GM21515 (cell line): Measurements from ENCODE around the gene REEP1.
"Not testable (repeated sequence)": the region's sequence is repeated elsewhere in the genome, so short reads cannot be mapped to it uniquely, and the experiment has no call there.

ENCODE experiments used
- ATAC-seq: cut with Tn5 transposase; IDR thresholded peaks from one replicate; pipeline ENCODE4 v1.9.1; 2021; ENCODE audit not compliant: unreplicated experiment

The REEP1 gene

DNA sequence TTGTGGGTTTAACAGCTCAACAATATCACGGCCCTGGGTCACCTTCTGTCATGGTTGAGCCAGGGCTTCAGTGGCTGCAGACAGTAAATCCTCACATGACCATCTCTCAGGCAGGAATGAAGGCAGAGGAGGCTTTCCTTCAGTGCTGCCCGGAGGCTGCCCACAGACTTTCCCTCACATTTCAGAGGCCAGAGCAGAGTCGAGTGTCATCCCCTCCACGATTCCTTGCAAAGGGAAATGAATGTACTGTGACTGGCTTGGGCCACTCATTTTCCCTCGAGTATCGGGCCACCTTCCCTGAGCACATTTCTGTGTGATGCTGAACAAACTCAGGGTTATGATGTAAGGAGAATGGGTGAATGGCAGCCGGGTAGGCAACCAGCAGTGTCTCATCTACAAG is 10.0 kb upstream of the REEP1 start:
- ATAC-seq, result no peak

DNA sequence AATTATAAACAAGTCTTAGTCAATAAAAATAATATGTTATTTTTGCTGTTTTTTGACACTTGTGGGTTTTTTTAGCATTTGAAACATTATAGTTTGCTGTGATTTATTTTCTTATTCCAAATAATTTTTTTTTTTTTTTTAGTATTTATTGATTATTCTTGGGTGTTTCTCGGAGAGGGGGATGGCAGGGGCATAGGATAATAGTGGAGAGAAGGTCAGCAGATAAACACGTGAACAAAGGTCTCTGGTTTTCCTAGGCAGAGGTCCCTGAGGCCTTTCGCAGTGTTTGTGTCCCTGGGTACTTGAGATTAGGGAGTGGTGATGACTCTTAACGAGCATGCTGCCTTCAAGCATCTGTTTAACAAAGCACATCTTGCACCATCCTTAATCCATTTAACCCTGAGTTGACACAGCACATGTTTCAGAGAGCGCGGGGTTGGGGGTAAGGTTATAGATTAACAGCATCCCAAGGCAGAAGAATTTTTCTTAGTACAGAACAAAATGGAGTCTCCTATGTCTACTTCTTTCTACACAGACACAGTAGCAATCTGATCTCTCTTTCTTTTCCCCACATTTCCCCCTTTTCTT is 8.5 kb upstream of the REEP1 start:
- ATAC-seq, result not testable (repeated sequence)

GRCh38 chr2:86344404-86344803 is 7.0 kb upstream of the REEP1 start:
- ATAC-seq, result no peak

GRCh38 chr2:86342488-86342887 is 5.1 kb upstream of the REEP1 start:
- no peak for ATAC-seq

GRCh38 chr2:86341470-86341869 is 4.0 kb upstream of the REEP1 start:
- ATAC-seq, result no peak

- no peak for ATAC-seq
These were observed 1.4 kb upstream of the REEP1 start for GRCh38 chr2:86338778-86339295.

DNA sequence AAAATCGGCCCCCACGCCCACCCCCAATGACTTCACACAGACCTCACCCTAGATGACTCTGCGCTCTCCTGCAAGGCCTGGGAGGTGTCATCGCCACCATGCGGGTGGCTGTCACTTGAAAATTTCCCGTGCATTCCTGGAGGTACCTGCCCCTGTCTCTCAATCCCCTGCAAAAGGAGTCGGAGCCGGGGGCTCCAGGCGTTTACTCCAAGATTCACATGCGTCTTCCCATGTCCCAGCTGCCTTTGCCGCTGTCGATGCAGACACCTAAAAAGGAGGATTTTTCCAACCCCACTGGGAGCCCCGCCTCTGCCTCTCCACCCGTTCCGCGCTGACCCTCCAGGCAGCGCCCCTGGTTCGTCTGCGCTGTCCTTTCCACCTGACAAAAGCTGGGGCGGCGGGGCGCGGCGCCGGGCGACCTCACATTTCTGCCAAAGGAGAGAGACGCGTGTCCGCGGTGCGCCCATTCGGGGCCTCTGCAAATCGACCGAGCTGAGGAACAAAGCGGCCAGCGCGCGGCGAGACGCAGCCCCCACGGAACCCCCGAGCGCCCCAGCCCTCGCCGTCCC is 667 bp downstream of the REEP1 start:
- ATAC-seq, result no peak

DNA sequence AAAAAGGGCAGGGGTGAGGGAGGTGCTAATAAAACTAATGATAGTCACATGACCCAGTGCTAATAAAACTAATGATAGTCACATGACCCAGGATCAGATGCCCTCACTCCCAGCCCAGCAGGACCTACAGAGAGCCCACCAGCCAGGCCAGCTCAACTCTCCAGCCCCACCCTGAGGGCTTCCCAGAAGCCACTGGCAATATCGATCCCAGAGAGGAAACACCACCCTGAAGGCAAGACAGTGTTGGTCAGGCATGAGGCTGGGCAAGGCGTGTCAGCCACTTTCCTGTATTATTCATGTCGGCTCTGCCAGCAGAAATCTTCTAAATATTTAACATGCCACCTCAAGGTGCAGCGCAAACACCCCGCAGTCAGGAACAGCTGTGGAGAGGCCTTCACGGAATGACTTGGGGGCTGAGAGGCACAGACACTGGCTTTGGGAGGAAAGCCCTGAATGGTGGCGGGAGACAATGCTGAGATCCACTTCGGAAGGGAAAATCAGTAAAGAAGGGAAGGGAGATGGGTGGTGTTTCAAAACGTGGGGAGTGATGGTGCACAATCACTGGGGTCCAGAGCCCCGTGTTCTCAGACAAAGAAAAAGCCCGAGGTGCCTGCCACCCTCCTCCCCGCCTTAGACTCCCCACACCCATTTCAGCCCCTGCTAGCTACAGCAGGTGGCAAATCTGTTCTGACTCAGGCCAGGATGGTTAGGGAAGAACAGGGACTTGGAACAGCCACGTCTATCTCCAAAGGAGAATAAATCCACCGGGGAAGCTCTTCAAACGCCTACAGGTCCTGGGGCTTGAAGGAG is 1.4 kb downstream of the REEP1 start:
- no peak for ATAC-seq

DNA sequence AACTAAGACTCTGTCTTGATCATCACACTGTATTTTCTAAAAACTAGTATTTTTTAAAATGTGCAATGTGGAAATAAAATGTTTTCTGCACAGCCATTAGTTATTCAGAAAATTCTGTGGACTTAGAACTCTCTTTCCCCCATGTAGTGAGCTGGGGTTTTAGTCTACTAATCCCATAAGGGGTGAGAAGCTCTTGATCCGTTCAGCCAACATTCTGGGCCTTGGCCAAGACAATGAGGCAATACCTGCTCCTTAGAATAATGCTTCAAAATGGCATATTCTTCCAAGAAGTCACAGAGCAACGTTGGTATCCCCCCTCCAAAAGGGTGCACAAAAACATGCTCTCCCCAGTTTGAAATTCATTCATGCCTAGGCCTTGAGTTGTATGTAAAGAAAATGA is 4.0 kb downstream of the REEP1 start:
- ATAC-seq, result no peak

- no peak for ATAC-seq
These were observed 4.8 kb downstream of the REEP1 start for GRCh38 chr2:86332654-86333053.

DNA sequence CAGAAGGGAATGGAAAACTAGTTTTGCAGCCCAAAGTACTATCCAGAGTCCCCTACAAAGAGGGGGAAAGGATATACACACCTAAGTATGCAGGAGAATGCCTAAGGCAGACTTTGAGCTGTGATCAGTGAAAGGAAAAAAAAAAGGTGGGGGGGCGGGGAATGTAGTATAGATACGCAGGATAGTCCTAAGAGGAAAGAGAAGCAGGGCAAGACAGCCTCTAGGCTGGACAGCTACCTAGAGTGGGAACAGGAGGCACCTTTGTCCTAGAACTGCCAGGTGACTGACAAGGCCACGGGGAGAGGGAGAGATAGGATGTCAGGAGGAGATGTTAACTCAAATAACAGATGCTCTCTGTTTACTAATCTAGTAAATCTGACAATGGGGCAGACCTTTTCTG is 6.0 kb downstream of the REEP1 start:
- no peak for ATAC-seq

DNA sequence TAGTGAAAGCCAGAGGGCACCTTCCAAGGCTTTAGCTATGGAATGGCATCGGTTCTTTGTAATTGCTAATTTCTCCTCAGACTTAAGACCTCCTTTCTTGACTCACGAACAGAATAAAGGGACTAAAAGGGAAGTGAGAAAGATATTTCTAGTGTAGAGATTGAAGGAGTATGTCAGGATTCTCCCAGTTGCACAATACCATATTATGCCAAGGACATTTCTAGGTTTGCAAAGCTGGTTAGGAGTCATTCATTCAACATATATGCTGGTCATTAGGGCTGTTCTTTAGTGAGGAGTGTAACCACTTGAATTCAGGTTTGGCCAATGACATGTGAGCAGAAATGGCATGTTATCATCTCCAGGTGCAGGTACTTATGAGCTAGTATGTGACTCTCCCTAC is 7.4 kb downstream of the REEP1 start:
- no peak for ATAC-seq

GRCh38 chr2:86323273-86324021 is 14.0 kb downstream of the REEP1 start:
- ATAC-seq, result no peak

DNA sequence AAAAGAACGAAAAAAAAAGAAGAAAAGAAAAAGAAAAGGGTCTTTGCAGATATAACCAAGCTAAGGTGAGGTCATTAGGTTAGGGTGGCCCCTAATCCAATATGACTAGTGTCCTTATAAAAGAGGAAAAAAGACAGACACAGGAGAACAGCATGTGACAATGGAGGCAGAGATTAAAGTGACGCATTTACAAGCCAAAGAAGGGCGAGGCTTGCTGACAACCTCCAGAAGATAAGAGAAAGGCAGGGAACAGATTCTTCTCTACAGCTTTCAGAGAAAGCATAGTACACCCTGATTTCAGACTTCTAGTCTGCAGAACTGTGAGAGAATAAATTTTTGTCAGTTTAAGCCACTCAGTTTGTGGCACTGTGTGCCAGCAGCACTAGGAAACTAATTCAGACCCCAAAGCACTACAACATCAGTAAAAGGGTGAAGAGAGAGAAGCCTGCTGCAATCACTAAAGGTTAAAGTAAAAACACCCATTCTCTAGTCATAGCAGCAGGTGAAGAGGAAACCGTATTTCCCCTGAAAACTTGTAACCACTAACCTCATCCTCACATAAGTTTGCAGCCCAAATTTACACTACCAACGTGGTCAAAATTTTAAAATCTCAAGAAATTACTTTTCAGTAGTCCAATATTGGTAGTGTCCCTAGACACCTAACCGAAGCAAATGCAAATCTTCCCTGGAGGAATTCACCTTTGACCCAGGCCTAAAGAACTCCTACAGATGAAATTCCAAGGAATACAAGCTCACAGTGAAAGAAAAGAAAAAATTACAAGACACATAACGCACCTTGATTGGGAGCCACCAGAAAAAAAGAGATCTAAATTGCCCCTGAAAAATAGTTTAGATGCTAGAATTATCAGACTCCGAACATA is 17.5 kb downstream of the REEP1 start:
- ATAC-seq, result no peak

GRCh38 chr2:86315084-86315483 is 22.3 kb downstream of the REEP1 start:
- ATAC-seq, result no peak

DNA sequence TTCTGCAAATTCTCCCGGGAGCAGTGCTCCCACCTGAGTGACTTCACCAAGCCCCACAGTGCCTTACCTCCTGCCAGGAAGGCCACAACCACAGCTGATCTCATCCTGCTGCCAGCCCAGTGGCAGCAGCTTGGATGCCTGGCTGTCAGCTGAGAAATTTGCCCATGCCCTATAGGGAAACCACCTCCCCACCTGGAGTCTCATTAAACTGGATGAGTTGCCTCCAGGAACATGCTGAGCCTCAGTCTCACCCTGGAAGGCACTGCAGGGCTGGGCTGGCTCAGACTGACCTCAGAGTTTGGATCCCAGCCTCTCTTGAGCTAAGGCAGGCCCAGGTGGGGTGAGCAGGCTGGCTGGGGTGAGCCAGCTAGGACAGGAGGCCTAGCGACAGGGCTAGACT is 23.3 kb downstream of the REEP1 start:
- no peak for ATAC-seq

GRCh38 chr2:86313341-86313740 is 24.1 kb downstream of the REEP1 start:
- ATAC-seq, result no peak

GRCh38 chr2:86311879-86312278 is 25.5 kb downstream of the REEP1 start:
- no peak for ATAC-seq

DNA sequence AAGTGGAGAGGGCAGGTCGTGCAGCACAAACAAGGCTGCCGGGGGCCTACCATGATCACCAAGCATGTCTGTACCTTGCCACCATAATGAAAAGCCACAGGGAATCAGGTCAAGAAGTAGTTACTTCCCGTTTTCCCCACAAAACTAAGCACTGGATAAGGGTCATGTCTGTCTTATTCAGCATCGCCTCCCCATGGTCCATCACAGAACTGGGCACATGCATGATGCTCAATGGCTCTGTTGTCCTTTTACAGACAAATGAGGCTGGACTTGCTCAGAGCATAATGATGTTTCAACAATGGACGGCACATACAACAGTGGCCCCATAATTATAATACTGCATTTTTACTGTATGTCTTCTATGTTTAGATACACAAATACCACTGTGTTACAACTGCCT is 27.5 kb downstream of the REEP1 start:
- no peak for ATAC-seq

DNA sequence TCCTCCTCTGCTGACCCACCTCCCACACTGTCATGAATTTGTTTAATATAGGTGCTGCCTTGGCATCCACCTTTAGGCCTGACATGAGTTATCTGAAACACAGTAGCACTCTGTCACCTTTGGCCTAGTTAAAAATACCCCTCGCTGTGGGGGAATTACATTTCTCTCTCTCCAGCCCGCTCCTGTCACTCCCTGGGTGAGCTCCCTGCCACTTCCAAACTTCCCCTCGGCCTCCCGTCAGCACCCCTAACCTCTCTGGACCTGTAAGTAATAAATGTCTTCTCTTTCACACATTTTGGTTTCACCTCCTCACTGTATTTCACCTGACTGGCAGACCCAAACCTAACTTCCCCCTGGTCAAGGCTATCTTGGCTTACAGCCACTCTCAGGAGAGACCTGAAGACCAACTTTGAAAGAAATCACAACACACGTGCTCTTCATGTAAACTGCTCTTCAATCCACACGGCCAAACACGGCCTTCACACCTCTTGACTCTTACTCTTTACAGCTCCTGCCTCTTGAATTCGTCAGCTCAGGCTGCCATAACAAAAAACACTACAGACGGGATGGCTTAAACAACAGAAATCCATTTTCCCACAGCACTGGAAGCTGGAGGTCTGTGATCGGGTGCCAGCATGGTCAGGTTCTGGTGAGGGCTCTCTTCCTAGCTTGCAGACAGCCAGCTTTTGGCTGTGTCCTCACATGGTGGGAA is 28.3 kb downstream of the REEP1 start:
- ATAC-seq, result no peak
